GM19099 (cell line): ENCODE data around the gene DHRS3.

Experiments
- POLR2A ChIP-seq: IDR thresholded peaks from 3 replicates; pipeline ENCODE4 v1.6.1; 2011; ENCODE audit warnings: low read depth; ENCODE audit not compliant: insufficient read length; ENCODE audit errors: extremely low read depth

The DHRS3 gene

GRCh38 chr1:12562955-12563576 lies 54.9 kb downstream of the DHRS3 start:
- TF ChIP-seq POLR2A, result no peak

- TF ChIP-seq POLR2A, result no peak
Measured at GRCh38 chr1:12561121-12561520, 56.9 kb downstream of the DHRS3 start.

- TF ChIP-seq POLR2A, result no peak
Measured at GRCh38 chr1:12556957-12557935, 60.8 kb downstream of the DHRS3 start.

GRCh38 chr1:12556368-12556930 lies 61.6 kb downstream of the DHRS3 start:
- TF ChIP-seq POLR2A, result no peak

- TF ChIP-seq POLR2A, result no peak
Measured at GRCh38 chr1:12555411-12556367, 62.3 kb downstream of the DHRS3 start.

- no peak for TF ChIP-seq POLR2A
Measured at GRCh38 chr1:12554521-12555305, 63.3 kb downstream of the DHRS3 start.

GRCh38 chr1:12553963-12554362 lies 64.0 kb downstream of the DHRS3 start:
- TF ChIP-seq POLR2A, result no peak

GRCh38 chr1:12552951-12553921 lies 64.8 kb downstream of the DHRS3 start:
- TF ChIP-seq POLR2A, result no peak

- no peak for TF ChIP-seq POLR2A
Measured at GRCh38 chr1:12552111-12552888, 65.7 kb downstream of the DHRS3 start.

- TF ChIP-seq POLR2A, result no peak
Measured at GRCh38 chr1:12551584-12551983, 66.4 kb downstream of the DHRS3 start.

GRCh38 chr1:12549460-12550349 lies 68.3 kb downstream of the DHRS3 start:
- no peak for TF ChIP-seq POLR2A

- TF ChIP-seq POLR2A, result no peak
Measured at GRCh38 chr1:12548973-12549459, 69.0 kb downstream of the DHRS3 start.
